H1 (cell line): ENCODE results near the gene RP9. TPM values are rescaled to one million over a fixed set of nuclear protein-coding genes. Genes with fewer than 3 reads are reported as not detected.

Experiments
- CTCF ChIA-PET: fragments of 300-600 bp; sonication (Branson Sonifier 250); formaldehyde crosslinking; loops from one replicate; lab custom pipeline; 2021; ENCODE audit not compliant: partially characterized antibody; lab: Charles Lee
- POLR2A ChIA-PET: fragments of 300-600 bp; sonication (Branson Sonifier 250); formaldehyde crosslinking; loops from one replicate; lab custom pipeline; 2021; ENCODE audit warnings: inconsistent platforms; ENCODE audit not compliant: partially characterized antibody; lab: Charles Lee
- DNase-seq, 2 experiments: peaks; one replicate each; pipeline versions ENCODE4 v3.0.0 to v3.0.0-alpha.2; 2010 to 2022; ENCODE audit warnings: low spot score in 2 of 2, low read depth in 1 of 2, mixed read lengths in 1 of 2
- FAIRE-seq: peaks from 2 replicates; lab custom pipeline; 2011; peaks lifted over from hg19 to GRCh38; lab: Jason Lieb, UNC
- H2AFZ ChIP-seq: 2 replicates; pipeline ENCODE4 v1.8.1; 2012; ENCODE audit warnings: low read length, inconsistent platforms
- H2AK5ac ChIP-seq: 2 replicates; pipeline ENCODE4 v1.6.1; 2013; ENCODE audit warnings: low read depth, low read length
- H2BK120ac ChIP-seq: replicated peaks from 2 replicates; pipeline ENCODE3; 2013; ENCODE audit warnings: low read depth, low read length, inconsistent platforms
- H2BK12ac ChIP-seq: 2 replicates; pipeline ENCODE4 v1.6.1; 2013; ENCODE audit warnings: low read depth, low read length
- H2BK15ac ChIP-seq: 2 replicates; pipeline ENCODE4 v1.6.1; 2013; ENCODE audit warnings: low read length
- H2BK20ac ChIP-seq: 2 replicates; pipeline ENCODE4 v1.6.1; 2013; ENCODE audit warnings: low read length
- H2BK5ac ChIP-seq: 2 replicates; pipeline ENCODE4 v1.6.1; 2013; ENCODE audit warnings: low read depth, low read length
- H3K14ac ChIP-seq: 2 replicates; pipeline ENCODE4 v1.6.1; 2013; ENCODE audit warnings: inconsistent platforms; ENCODE audit not compliant: insufficient read length
- H3K18ac ChIP-seq: 2 replicates; pipeline ENCODE4 v1.6.1; 2013; ENCODE audit warnings: low read length; ENCODE audit errors: extremely low read depth
- H3K23ac ChIP-seq: 2 replicates; pipeline ENCODE4 v1.6.1; 2013; ENCODE audit warnings: inconsistent platforms; ENCODE audit not compliant: insufficient read length
- H3K23me2 ChIP-seq: 2 replicates; pipeline ENCODE4 v1.6.1; 2013; ENCODE audit warnings: low read depth, low read length
- H3K27ac ChIP-seq: 2 replicates; pipeline ENCODE4 v1.6.1; 2011; ENCODE audit warnings: low read depth, low read length, inconsistent platforms
- H3K27me3 ChIP-seq, 4 experiments: replicated peaks in 1 of 4; 1 replicate in 1 of 4; 2 replicates in 3 of 4; pipeline versions ENCODE4 v1.6.1 to v1.8.1; 2011 to 2013; ENCODE audit warnings: low read length in 3 of 4, mild to moderate bottlenecking in 3 of 4, inconsistent platforms in 2 of 4, mixed read lengths in 2 of 4, moderate library complexity in 1 of 4; ENCODE audit not compliant: control insufficient read depth in 3 of 4, insufficient read depth in 3 of 4; ENCODE audit errors: extremely low read depth in 1 of 4
- H3K36me3 ChIP-seq, 4 experiments: 2 replicates each; pipeline versions ENCODE4 v1.6.1 to v1.8.1; 2011 to 2013; ENCODE audit warnings: mild to moderate bottlenecking in 4 of 4, low read length in 3 of 4, moderate library complexity in 2 of 4, control low read depth in 1 of 4, inconsistent platforms in 1 of 4; ENCODE audit not compliant: insufficient read depth in 4 of 4, control insufficient read depth in 2 of 4
- H3K4ac ChIP-seq: replicated peaks from 2 replicates; pipeline ENCODE3; 2013; ENCODE audit warnings: low read length, low read depth, mixed read lengths, inconsistent platforms; ENCODE audit not compliant: insufficient read length
- H3K4me1 ChIP-seq, 4 experiments: replicated peaks in 1 of 4; 1 replicate in 1 of 4; 2 replicates in 3 of 4; pipeline versions ENCODE4 v1.6.1 to v1.8.1; 2011 to 2013; ENCODE audit warnings: low read length in 3 of 4, inconsistent platforms in 2 of 4, mixed read lengths in 1 of 4; ENCODE audit not compliant: insufficient read depth in 4 of 4, control insufficient read depth in 3 of 4
- H3K4me2 ChIP-seq, 2 experiments: 2 replicates each; pipeline versions ENCODE4 v1.6.1 to v1.8.1; 2011 to 2013; ENCODE audit warnings: low read depth in 2 of 2, low read length in 2 of 2, control low read depth in 1 of 2, inconsistent platforms in 1 of 2, mild to moderate bottlenecking in 1 of 2; ENCODE audit not compliant: insufficient read depth in 1 of 2
- H3K4me3 ChIP-seq, 4 experiments: fragments of 200-600, 300-600 bp in 1 of 4; sonication (generic), shearing (Covaris generic), sonication (Bioruptor Twin) in 1 of 4; 2 replicates each; pipeline versions ENCODE4 v1.5.1 to v1.8.1; 2011 to 2016; ENCODE audit warnings: low read length in 4 of 4, low read depth in 3 of 4, control low read depth in 2 of 4, inconsistent platforms in 2 of 4, mild to moderate bottlenecking in 2 of 4, mixed read lengths in 1 of 4, moderate library complexity in 1 of 4; ENCODE audit not compliant: insufficient read depth in 2 of 4; ENCODE audit errors: extremely low read depth in 1 of 4
- H3K56ac ChIP-seq: replicated peaks from 2 replicates; pipeline ENCODE3; 2013; ENCODE audit warnings: low read depth, mild to moderate bottlenecking, mixed read lengths, low read length, inconsistent platforms; ENCODE audit not compliant: insufficient read length
- H3K79me1 ChIP-seq: 2 replicates; pipeline ENCODE4 v1.6.1; 2013; ENCODE audit warnings: low read depth, low read length, control low read depth
- H3K79me2 ChIP-seq, 2 experiments: 2 replicates each; pipeline versions ENCODE4 v1.6.1 to v1.8.1; 2012 to 2013; ENCODE audit warnings: low read length in 2 of 2, mild to moderate bottlenecking in 2 of 2, inconsistent platforms in 1 of 2; ENCODE audit not compliant: insufficient read depth in 2 of 2, control insufficient read depth in 1 of 2
- H3K9ac ChIP-seq, 4 experiments: replicated peaks in 1 of 4; 1 replicate in 1 of 4; 2 replicates in 3 of 4; pipeline versions ENCODE4 v1.6.1 to v1.8.1; 2011 to 2013; ENCODE audit warnings: low read depth in 3 of 4, low read length in 3 of 4, control low read depth in 2 of 4, mild to moderate bottlenecking in 2 of 4, moderate library complexity in 2 of 4, inconsistent platforms in 1 of 4; ENCODE audit errors: extremely low read depth in 1 of 4
- H3K9me3 ChIP-seq, 2 experiments: 2 replicates each; pipeline versions ENCODE4 v1.6.1 to v1.8.1; 2012 to 2013; ENCODE audit warnings: mild to moderate bottlenecking in 2 of 2, moderate library complexity in 2 of 2, control low read depth in 1 of 2, inconsistent platforms in 1 of 2, low read depth in 1 of 2, low read length in 1 of 2, mixed read lengths in 1 of 2; ENCODE audit not compliant: insufficient read depth in 2 of 2
- H4K20me1 ChIP-seq, 2 experiments: replicated peaks in 1 of 2; 2 replicates each; pipeline versions ENCODE3 to v1.8.1; 2011 to 2013; ENCODE audit warnings: inconsistent platforms in 2 of 2, low read length in 2 of 2, mild to moderate bottlenecking in 1 of 2; ENCODE audit not compliant: insufficient read depth in 2 of 2, control insufficient read depth in 1 of 2
- H4K5ac ChIP-seq: 2 replicates; pipeline ENCODE4 v1.6.1; 2013; ENCODE audit warnings: low read length, low read depth, mixed read lengths, inconsistent platforms; ENCODE audit not compliant: insufficient read length
- H4K8ac ChIP-seq: 2 replicates; pipeline ENCODE4 v1.8.0; 2013; ENCODE audit warnings: mild to moderate bottlenecking, moderate library complexity, low read length, inconsistent platforms; ENCODE audit not compliant: insufficient read depth; ENCODE audit errors: extremely low read depth
- H4K91ac ChIP-seq: replicated peaks from 2 replicates; pipeline ENCODE3; 2013; ENCODE audit warnings: low read length, mixed read lengths, inconsistent platforms; ENCODE audit not compliant: insufficient read length
- CHD2 ChIP-seq: IDR thresholded peaks from 2 replicates; pipeline ENCODE4 v1.6.1; 2012; ENCODE audit warnings: low read length, improper control_type of control experiment
- GTF2F1 ChIP-seq: IDR thresholded peaks from 2 replicates; pipeline ENCODE4 v1.6.1; 2012; ENCODE audit warnings: low read depth, low read length, improper control_type of control experiment, borderline replicate concordance
- KDM4A ChIP-seq: IDR thresholded peaks from one replicate; pipeline ENCODE4 v1.7.1; 2012; ENCODE audit warnings: low read depth, mild to moderate bottlenecking, moderate library complexity, low read length, inconsistent platforms; ENCODE audit not compliant: severe bottlenecking
- SIRT6 ChIP-seq: IDR thresholded peaks from one replicate; pipeline ENCODE4 v1.7.1; 2012; ENCODE audit warnings: low read length, inconsistent platforms
- SRF ChIP-seq: IDR thresholded peaks from 2 replicates; pipeline ENCODE4 v1.6.1; 2011; ENCODE audit warnings: mild to moderate bottlenecking, low read depth, low read length, moderate library complexity
- WGBS, 2 experiments: shearing (Covaris generic) in 1 of 2; methylation state at CpG; one replicate each; pipeline versions ENCODE4 v1.1.6 to v1.1.7; 2013 to 2015; ENCODE audit warnings: low lambda C conversion rate in 2 of 2, mixed read lengths in 2 of 2, inconsistent platforms in 1 of 2, low coverage in 1 of 2, missing lambda C conversion rate in 1 of 2; ENCODE audit not compliant: insufficient replicate concordance in 2 of 2, insufficient coverage in 1 of 2, insufficient read length in 1 of 2; ENCODE audit errors: extremely low coverage in 1 of 2, missing lambda C conversion rate in 1 of 2; 5-methylcytosine and 5-hydroxymethylcytosine counted together
- polyA plus RNA-seq, 7 experiments: library from polyadenylated mRNA; depleted of rRNA in 3 of 7; stranded (reverse) in 5 of 7; unstranded in 2 of 7; fragments of >200 nt in 5 of 7; fragments of 200-250 nt in 2 of 7; gene quantifications; 1 replicate in 5 of 7; 2 replicates in 1 of 7; 4 replicates in 1 of 7; pipeline versions ENCODE4 v1.2.1 to v1.2.3, GENCODE V29; 2011 to 2013; ENCODE audit warnings: missing spikeins in 2 of 7, mixed read lengths in 2 of 7
- total RNA-seq: library from RNA; stranded (reverse); fragmentation: NEBNext Ultra II Directional; extraction: Animal tissue kit (Norgen Biotek cat#: 25700); gene quantifications from 2 replicates; pipeline ENCODE4 v1.2.1, GENCODE V29; 2021

The RP9 gene
- total and polyA plus RNA-seq, 2 of the 8 experiments (the other 6 are each of a cell fraction or from before 2014, with no cell fraction given) = 11.0 to 12.4 TPM

- Histone ChIP-seq H2AFZ (no peak overlapping the region), H3K23me2 (no peaks in the 10 kb centered on the region), H3K4me1 (peaks cover 1 to 12% (median 8%) of the 10 kb centered on the region in 4 experiments; a peak in 3 of 7 replicates), H2BK15ac (no peak overlapping the region), H3K4me3 (no peak overlapping the region), H2BK12ac (no peak overlapping the region), H3K27me3 (no peaks in the 10 kb centered on the region), H3K36me3 (no peaks in the 10 kb centered on the region), H3K27ac (no peak overlapping the region), H2AK5ac (no peak overlapping the region), H2BK20ac (no peak overlapping the region), H3K56ac (no peak overlapping the region), H3K4me2 (no peak overlapping the region), H3K79me1 (no peaks in the 10 kb centered on the region), H3K18ac (no peak overlapping the region), H4K8ac (no peak overlapping the region), H3K14ac (no peak overlapping the region), H2BK5ac (no peak overlapping the region), H4K5ac (no peak overlapping the region), H3K9me3 (no peaks in the 10 kb centered on the region)
- DNase-seq (no peak), FAIRE-seq (no peak)
- CTCF ChIA-PET = interaction anchor here (1.7 kb wide), 1 partner anchor 28 kb away, joined by 5 read pairs; no protein-coding TSS in a partner anchor
- TF ChIP-seq SRF (no peak), SIRT6 (no peak), GTF2F1 (no peak), CHD2 (no peak), KDM4A (no peak)
- TF ChIP-seq, all 59 proteins: peak for 0
- no peaks in the 10 kb centered on the region for H4K20me1 ChIP-seq
- POLR2A ChIA-PET = no interaction called here
- 89% methylated on average over 2 of the region's 2 CpGs; no CpG with 5 or more reads in 1 of the 2 experiments for WGBS, 2 experiments
- no peak overlapping the region for H3K4ac ChIP-seq
- H2BK120ac ChIP-seq = no peak overlapping the region
- no peaks in the 10 kb centered on the region for H3K79me2 ChIP-seq
- no peak overlapping the region for H3K23ac ChIP-seq
- H3K9ac ChIP-seq = no peak overlapping the region
- no peak overlapping the region for H4K91ac ChIP-seq
Observed at GRCh38 chr7:33079096-33079495, 30.1 kb downstream of the RP9 start.
